DND-41 (cell line): ENCODE measurements around the gene UBTD1.
"Not testable (repeated sequence)": the region's sequence is repeated elsewhere in the genome, so short reads cannot be mapped to it uniquely, and the experiment has no call there.

Experiments used
- ATAC-seq: fragments of 200-7000 bp; cut with Tn5 transposase; 3 replicates; pipeline ENCODE4 v1.9.1; 2021; ENCODE audit warnings: low read depth; ENCODE audit not compliant: insufficient read depth
- DNase-seq: peaks from one replicate; pipeline ENCODE4 v3.0.0-alpha.2; 2020
- H2AFZ ChIP-seq: 2 replicates; pipeline ENCODE4 v1.6.0; 2012; ENCODE audit warnings: low read depth, low read length
- H3K27ac ChIP-seq: 2 replicates; pipeline ENCODE4 v1.5.1; 2012; ENCODE audit warnings: low read length, inconsistent platforms
- H3K27me3 ChIP-seq: fragments of 200-600 bp; sonication (generic); 2 replicates; pipeline ENCODE4 v1.6.0; 2012; ENCODE audit warnings: low read length, mild to moderate bottlenecking, inconsistent platforms; ENCODE audit not compliant: insufficient read depth, poor library complexity
- H3K36me3 ChIP-seq: 2 replicates; pipeline ENCODE4 v1.5.1; 2012; ENCODE audit warnings: low read length, inconsistent platforms; ENCODE audit not compliant: insufficient read depth
- H3K4me1 ChIP-seq: 2 replicates; pipeline ENCODE4 v1.5.1; 2012; ENCODE audit warnings: mild to moderate bottlenecking, low read length; ENCODE audit not compliant: insufficient read depth
- H3K4me2 ChIP-seq: 2 replicates; pipeline ENCODE4 v1.6.0; 2012; ENCODE audit warnings: mild to moderate bottlenecking, moderate library complexity, low read length, inconsistent platforms; ENCODE audit not compliant: insufficient read depth
- H3K4me3 ChIP-seq, 2 experiments: fragments of 200-600 bp in 1 of 2; shearing (Covaris generic) in 1 of 2; 2 replicates each; pipeline ENCODE4 v1.5.1; 2012 to 2016; ENCODE audit warnings: inconsistent platforms in 2 of 2, low read length in 2 of 2, mild to moderate bottlenecking in 2 of 2, low read depth in 1 of 2, moderate library complexity in 1 of 2
- H3K79me2 ChIP-seq: 2 replicates; pipeline ENCODE4 v1.6.0; 2012; ENCODE audit warnings: low read length, inconsistent platforms; ENCODE audit not compliant: insufficient read depth
- H3K9ac ChIP-seq: 2 replicates; pipeline ENCODE4 v1.6.0; 2012; ENCODE audit warnings: low read depth, mild to moderate bottlenecking, inconsistent platforms, low read length, moderate library complexity
- H3K9me3 ChIP-seq: 2 replicates; pipeline ENCODE4 v1.5.1; 2012; ENCODE audit warnings: low read length, moderate library complexity, mild to moderate bottlenecking, inconsistent platforms; ENCODE audit not compliant: insufficient read depth, severe bottlenecking
- H4K20me1 ChIP-seq: 2 replicates; pipeline ENCODE4 v1.6.0; 2012; ENCODE audit warnings: low read length; ENCODE audit not compliant: insufficient read depth
- EZH2 ChIP-seq: IDR thresholded peaks from 3 replicates; pipeline ENCODE4 v1.6.1; 2012; ENCODE audit warnings: borderline replicate concordance, low read depth, mild to moderate bottlenecking, moderate library complexity, low read length, inconsistent platforms; ENCODE audit not compliant: severe bottlenecking
- TF ChIP-seq, protein P1 (sequence below): IDR thresholded peaks from 2 replicates; pipeline ENCODE4 v1.5.1; 2012; ENCODE audit warnings: borderline replicate concordance, low read length, moderate library complexity, mild to moderate bottlenecking; ENCODE audit not compliant: poor library complexity, severe bottlenecking; ENCODE audit errors: extremely low read depth

UBTD1 gene

GRCh38 chr10:97560731-97561381 lies 62.1 kb downstream of the UBTD1 start:
- not testable (repeated sequence) for H4K20me1 ChIP-seq, H3K79me2 ChIP-seq, ATAC-seq, H3K36me3 ChIP-seq, H3K9me3 ChIP-seq, DNase-seq, H3K9ac ChIP-seq, H3K4me2 ChIP-seq, H3K4me1 ChIP-seq, H3K4me3 ChIP-seq, H3K27ac ChIP-seq, H3K27me3 ChIP-seq, H2AFZ ChIP-seq

DNA sequence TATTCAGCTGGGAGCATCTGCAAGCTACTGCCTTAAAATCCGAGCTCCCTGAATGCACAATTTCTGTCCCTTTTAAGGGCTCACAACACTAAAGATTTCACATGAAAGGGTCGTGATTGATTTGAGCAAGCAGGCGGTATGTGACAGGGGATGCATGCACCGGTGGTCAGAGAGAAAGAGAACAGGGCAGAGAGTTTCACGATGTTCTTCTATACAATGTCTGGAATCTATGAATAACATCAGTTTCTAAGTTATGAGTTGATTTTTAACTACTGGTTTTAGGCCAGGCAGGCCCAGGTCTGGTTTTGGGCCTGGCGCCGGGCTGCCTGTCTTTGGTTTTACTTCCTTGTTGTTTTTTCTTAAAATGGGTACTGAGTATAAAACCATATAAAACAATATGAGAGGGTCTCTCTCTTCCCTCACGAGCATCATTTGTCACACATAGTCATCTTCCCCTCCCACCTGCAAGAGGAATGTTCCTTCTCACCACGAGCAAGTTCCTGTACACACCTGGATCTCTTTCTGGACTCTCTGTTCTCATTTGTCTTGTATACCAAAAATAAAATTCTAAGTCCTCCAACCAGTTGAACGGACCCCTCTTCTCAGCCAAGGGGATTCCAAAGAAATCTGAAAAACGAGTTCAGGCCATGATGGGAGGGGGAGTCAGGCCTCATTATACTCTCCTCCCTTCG lies 62.8 kb downstream of the UBTD1 start:
- not testable (repeated sequence) for H3K27me3 ChIP-seq, H3K27ac ChIP-seq, H3K9me3 ChIP-seq, H3K4me1 ChIP-seq, ATAC-seq, H3K4me2 ChIP-seq, H3K79me2 ChIP-seq, DNase-seq, H3K4me3 ChIP-seq, H4K20me1 ChIP-seq, H2AFZ ChIP-seq, H3K36me3 ChIP-seq, H3K9ac ChIP-seq

DNA sequence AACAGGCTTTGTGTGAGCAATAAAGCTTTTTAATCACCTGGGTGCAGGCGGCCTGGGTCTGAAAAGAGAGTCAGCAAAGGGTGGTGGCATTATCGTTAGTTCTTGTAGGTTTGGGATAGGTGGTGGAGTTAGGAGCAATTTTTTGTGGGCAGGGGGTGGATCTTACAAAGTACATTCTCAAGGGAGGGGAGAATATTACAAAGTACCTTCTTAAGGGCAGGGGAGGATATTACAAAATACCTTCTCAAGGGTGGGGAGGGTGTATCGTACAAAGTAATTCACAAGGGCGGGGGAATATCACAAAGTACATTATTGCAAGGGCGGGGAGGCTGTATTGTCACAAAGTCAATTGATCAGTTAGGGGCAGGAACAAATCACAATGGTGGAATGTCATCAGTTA lies 63.6 kb downstream of the UBTD1 start:
- not testable (repeated sequence) for H3K27ac ChIP-seq, H3K9ac ChIP-seq, DNase-seq, H2AFZ ChIP-seq, H3K4me3 ChIP-seq, H3K36me3 ChIP-seq, H3K27me3 ChIP-seq, H4K20me1 ChIP-seq, H3K4me2 ChIP-seq, H3K9me3 ChIP-seq, H3K4me1 ChIP-seq, ATAC-seq, H3K79me2 ChIP-seq

GRCh38 chr10:97563337-97563736 lies 64.6 kb downstream of the UBTD1 start:
- TF ChIP-seq, protein P1, sequence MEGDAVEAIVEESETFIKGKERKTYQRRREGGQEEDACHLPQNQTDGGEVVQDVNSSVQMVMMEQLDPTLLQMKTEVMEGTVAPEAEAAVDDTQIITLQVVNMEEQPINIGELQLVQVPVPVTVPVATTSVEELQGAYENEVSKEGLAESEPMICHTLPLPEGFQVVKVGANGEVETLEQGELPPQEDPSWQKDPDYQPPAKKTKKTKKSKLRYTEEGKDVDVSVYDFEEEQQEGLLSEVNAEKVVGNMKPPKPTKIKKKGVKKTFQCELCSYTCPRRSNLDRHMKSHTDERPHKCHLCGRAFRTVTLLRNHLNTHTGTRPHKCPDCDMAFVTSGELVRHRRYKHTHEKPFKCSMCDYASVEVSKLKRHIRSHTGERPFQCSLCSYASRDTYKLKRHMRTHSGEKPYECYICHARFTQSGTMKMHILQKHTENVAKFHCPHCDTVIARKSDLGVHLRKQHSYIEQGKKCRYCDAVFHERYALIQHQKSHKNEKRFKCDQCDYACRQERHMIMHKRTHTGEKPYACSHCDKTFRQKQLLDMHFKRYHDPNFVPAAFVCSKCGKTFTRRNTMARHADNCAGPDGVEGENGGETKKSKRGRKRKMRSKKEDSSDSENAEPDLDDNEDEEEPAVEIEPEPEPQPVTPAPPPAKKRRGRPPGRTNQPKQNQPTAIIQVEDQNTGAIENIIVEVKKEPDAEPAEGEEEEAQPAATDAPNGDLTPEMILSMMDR = no peak
- no peak for TF ChIP-seq EZH2
- no peaks in the 10 kb centered on the region for H3K79me2 ChIP-seq
- no peaks in the 10 kb centered on the region for H3K36me3 ChIP-seq
- H3K4me3 ChIP-seq = no peak overlapping the region
- H2AFZ ChIP-seq = no peak overlapping the region
- no peak overlapping the region for H3K9ac ChIP-seq
- H3K27me3 ChIP-seq = no peaks in the 10 kb centered on the region
- no peaks in the 10 kb centered on the region for H3K9me3 ChIP-seq
- DNase-seq (no peak), ATAC-seq (no peak)
- no peak overlapping the region for H3K4me2 ChIP-seq
- no peaks in the 10 kb centered on the region for H3K4me1 ChIP-seq
- no peak overlapping the region for H3K27ac ChIP-seq
- H4K20me1 ChIP-seq = no peaks in the 10 kb centered on the region

- no peak for TF ChIP-seq EZH2
- TF ChIP-seq, protein P1 = no peak
- H3K9ac ChIP-seq = no peak overlapping the region
- DNase-seq (no peak), ATAC-seq (no peak)
- H3K9me3 ChIP-seq = no peaks in the 10 kb centered on the region
- H3K27me3 ChIP-seq = no peaks in the 10 kb centered on the region
- H2AFZ ChIP-seq = no peak overlapping the region
- no peak overlapping the region for H3K4me3 ChIP-seq
- no peaks in the 10 kb centered on the region for H3K79me2 ChIP-seq
- no peaks in the 10 kb centered on the region for H3K36me3 ChIP-seq
- H4K20me1 ChIP-seq = no peaks in the 10 kb centered on the region
- H3K4me1 ChIP-seq = no peaks in the 10 kb centered on the region
- H3K4me2 ChIP-seq = no peak overlapping the region
- no peak overlapping the region for H3K27ac ChIP-seq
Observed at GRCh38 chr10:97564776-97565175, 66.1 kb downstream of the UBTD1 start.
